ENCODE measurements around the gene HSBP1. TPM values are rescaled to one million over a fixed set of nuclear protein-coding genes. Genes with fewer than 3 reads are reported as not detected.

HSBP1 gene
- total and polyA plus RNA-seq, 2 of the 8 experiments (the other 6 are each of a cell fraction or from before 2014, with no cell fraction given) = 78.4 to 219 TPM

DNA sequence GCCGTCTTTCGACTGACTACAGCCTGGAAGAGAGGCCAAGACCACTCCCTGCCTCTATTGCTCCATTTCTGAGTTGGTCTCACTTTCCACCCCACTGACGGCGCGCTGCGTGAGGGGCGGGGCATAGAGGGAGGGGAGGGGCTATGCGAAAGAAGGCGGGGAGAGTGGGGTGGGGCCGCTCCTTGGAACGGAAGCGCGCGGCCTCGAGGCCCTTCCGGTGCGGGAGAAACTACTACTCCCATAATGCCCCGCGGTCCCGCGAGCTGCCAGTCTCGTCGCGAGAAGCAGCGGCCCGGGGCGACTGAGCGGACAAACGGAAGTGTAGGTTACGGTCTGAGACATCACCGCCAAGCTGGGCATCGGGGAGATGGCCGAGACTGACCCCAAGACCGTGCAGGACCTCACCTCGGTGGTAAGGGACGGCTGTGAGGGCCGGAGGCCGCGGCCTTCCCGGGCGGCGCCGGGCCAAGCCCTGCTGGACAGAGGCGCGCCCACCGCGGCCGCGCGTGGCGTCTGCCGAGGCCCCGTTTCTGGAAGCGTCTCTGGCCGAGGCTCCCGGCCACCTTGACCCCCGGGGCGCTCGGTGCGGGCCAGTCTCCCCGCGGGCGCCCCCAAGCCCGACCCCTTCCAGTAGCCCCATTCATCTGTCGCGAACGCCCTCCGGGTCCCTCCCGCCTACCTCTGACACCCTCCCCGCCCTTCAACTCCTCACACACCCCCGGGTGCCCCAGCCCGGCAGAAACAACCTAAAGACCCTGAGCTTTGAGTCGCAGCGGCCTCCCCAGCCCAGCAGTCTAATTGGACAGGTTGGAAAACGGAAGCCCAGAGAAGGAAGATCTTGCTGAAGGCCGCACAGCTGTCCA lies at the start of gene HSBP1 (continued):
- TF ChIP-seq MAFK (IDR thresholded peaks at IDR 0.05; ENCODE audit: low read depth, low read length) (no peak), YY1 (IDR thresholded peaks at IDR 0.05; ENCODE audit: low read depth, low read length) (no peak), RFX5 (IDR thresholded peaks at IDR 0.05; ENCODE audit: borderline replicate concordance, low read depth, low read length) (no peak), ASH2L (IDR thresholded peaks at IDR 0.05; ENCODE audit: low read length) (peak; percentile 81), KDM5A (IDR thresholded peaks at IDR 0.05; ENCODE audit: low read length) (no peak), GABPA (IDR thresholded peaks at IDR 0.05; ENCODE audit: borderline replicate concordance, insufficient read depth, low read length) (peak; percentile 83; the same call in 1 of the 2 replicates), TCF12 (IDR thresholded peaks at IDR 0.05; ENCODE audit: low read depth, low read length) (no peak), RXRA (IDR thresholded peaks at IDR 0.05; ENCODE audit: insufficient read depth, low read depth, low read length) (no peak), ATF2 (IDR thresholded peaks at IDR 0.05; ENCODE audit: low read length) (no peak), EGR1 (IDR thresholded peaks at IDR 0.05; ENCODE audit: borderline replicate concordance, low read depth, low read length) (no peak), POLR2A (IDR thresholded peaks at IDR 0.05; ENCODE audit: control extremely low read depth in 1 of 2, low read depth in 2 of 2, low read length in 2 of 2) (peak in 1 of 2 experiments; percentile 83; a peak in 2 of 3 replicates), MAX (IDR thresholded peaks at IDR 0.05) (peak; percentile 22; the same call in 1 of the 2 replicates)

All from H1 (cell line).